PFSK-1 (cell line): ENCODE data around the gene FRMD4A.

Experiments
- FOXP2 ChIP-seq: optimal IDR thresholded peaks from 2 replicates; pipeline ENCODE3; 2011; ENCODE audit warnings: borderline replicate concordance, control low read depth, inconsistent platforms; ENCODE audit not compliant: insufficient read depth; ENCODE audit errors: extremely low read length, extremely low read depth
- POLR2AphosphoS5 ChIP-seq: IDR thresholded peaks from 2 replicates; pipeline ENCODE4 v1.6.1; 2012; ENCODE audit warnings: low read depth, mild to moderate bottlenecking, control low read depth, low read length, moderate library complexity
- SIN3A ChIP-seq: IDR thresholded peaks from 2 replicates; pipeline ENCODE4 v1.6.1; 2012; ENCODE audit warnings: mild to moderate bottlenecking, low read length, moderate library complexity, borderline replicate concordance; ENCODE audit not compliant: insufficient read depth
- TAF1 ChIP-seq: IDR thresholded peaks from 2 replicates; pipeline ENCODE4 v1.6.1; 2012; ENCODE audit warnings: low read length, control low read depth, borderline replicate concordance; ENCODE audit not compliant: insufficient read depth
- TF ChIP-seq, protein P1 (sequence below), 2 experiments: IDR thresholded peaks; 2 replicates each; pipeline versions ENCODE4 v1.6.1 to v1.8.0; 2011 to 2012; ENCODE audit warnings: low read depth in 2 of 2, low read length in 2 of 2, control low read depth in 1 of 2, inconsistent platforms in 1 of 2, mild to moderate bottlenecking in 1 of 2, moderate library complexity in 1 of 2; ENCODE audit not compliant: insufficient read depth in 1 of 2

FRMD4A gene

DNA sequence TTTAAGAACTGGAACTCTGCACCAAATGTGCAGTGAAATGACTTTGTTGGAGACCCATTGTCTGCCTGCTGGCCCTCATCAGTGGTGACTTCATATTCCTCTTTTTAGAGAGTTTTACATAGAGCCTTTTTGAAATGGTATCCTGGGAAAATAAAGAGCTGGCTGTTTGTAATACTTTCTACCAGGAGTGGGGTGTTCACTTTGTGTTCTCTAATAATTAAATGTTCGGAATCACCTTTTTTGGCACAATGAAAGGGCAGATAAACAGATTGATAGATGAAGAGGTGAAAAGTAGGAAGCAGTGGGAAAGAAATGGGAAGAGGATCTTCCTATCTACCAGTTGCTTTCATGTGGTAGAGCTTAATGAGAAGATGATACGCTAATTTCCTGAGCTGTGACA, 688.4 kb downstream of the FRMD4A start:
- TF ChIP-seq SIN3A (no peak), POLR2AphosphoS5 (no peak), TAF1 (no peak), FOXP2 (no peak)
- TF ChIP-seq, protein P1, sequence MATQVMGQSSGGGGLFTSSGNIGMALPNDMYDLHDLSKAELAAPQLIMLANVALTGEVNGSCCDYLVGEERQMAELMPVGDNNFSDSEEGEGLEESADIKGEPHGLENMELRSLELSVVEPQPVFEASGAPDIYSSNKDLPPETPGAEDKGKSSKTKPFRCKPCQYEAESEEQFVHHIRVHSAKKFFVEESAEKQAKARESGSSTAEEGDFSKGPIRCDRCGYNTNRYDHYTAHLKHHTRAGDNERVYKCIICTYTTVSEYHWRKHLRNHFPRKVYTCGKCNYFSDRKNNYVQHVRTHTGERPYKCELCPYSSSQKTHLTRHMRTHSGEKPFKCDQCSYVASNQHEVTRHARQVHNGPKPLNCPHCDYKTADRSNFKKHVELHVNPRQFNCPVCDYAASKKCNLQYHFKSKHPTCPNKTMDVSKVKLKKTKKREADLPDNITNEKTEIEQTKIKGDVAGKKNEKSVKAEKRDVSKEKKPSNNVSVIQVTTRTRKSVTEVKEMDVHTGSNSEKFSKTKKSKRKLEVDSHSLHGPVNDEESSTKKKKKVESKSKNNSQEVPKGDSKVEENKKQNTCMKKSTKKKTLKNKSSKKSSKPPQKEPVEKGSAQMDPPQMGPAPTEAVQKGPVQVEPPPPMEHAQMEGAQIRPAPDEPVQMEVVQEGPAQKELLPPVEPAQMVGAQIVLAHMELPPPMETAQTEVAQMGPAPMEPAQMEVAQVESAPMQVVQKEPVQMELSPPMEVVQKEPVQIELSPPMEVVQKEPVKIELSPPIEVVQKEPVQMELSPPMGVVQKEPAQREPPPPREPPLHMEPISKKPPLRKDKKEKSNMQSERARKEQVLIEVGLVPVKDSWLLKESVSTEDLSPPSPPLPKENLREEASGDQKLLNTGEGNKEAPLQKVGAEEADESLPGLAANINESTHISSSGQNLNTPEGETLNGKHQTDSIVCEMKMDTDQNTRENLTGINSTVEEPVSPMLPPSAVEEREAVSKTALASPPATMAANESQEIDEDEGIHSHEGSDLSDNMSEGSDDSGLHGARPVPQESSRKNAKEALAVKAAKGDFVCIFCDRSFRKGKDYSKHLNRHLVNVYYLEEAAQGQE (IDR thresholded peaks at IDR 0.05; ENCODE audit: insufficient read depth in 1 of 2, low read depth in 2 of 2, low read length in 2 of 2) = no peak

DNA sequence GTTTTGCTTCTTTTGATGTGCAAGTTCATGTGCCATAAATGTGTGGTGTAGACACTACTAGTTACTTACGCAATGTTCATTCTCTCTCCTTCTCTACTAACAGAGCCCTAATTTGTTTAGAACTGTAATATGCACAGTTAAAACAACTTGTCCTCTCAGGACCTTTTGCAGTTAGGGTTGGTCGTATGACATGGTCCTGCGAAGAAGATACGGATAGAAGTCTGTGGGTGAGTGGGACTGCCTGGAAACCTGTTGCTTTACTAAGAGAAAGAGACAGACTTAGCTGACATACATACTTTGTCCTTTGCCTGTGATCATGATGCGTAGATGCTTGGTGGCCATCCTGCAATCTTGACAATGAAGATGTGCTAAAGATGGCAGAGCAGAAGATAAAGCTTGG, 692.8 kb downstream of the FRMD4A start:
- TF ChIP-seq TAF1 = no peak

DNA sequence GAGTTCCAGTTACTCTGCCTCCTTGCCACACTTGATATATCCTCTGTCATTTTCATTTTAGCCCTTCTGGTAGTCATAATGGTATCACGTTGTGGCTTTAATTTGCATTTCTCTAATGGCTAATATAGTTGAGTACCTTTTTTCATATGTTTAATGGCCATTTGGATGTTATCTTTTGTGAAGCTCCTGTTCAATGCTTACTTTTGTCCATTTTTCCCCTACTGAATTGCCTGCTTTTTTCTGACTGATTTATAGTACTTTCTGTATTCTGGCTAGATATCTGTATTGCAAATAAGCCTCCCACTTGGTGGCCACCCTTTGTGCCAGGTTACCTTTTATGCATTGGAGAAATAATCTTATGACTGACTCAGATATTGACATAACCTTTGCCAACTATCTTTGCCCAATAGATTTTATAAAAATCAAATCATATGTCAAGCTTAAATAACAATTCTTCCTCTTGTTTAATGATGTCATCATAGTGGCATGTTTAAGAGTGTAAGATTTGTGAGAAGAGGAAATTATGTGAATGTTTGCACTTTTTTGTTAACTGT, 693.3 kb downstream of the FRMD4A start:
- TF ChIP-seq SIN3A (no peak), FOXP2 (no peak), TAF1 (no peak), POLR2AphosphoS5 (no peak)
- TF ChIP-seq, protein P1 (IDR thresholded peaks at IDR 0.05; ENCODE audit: insufficient read depth in 1 of 2, low read depth in 2 of 2, low read length in 2 of 2) = no peak

DNA sequence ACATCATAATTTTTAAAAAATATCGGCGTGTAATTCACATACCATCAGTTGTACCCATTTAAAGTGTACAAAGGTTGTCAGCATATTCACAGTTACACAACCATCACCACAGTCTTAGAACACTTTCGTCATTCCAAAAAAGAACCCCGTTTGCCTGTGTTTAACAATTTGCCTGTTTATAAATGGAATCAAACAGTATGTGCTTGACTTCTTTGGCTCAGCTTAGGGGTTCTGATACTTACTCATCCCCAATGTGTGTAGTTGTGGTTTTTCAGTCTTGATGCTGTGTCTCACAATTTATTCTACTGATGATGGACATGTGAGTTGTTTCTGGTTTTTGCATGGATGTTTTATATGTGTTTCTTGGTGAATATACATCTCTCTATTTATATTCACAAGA, 693.9 kb downstream of the FRMD4A start:
- TF ChIP-seq, protein P1 (IDR thresholded peaks at IDR 0.05; ENCODE audit: insufficient read depth in 1 of 2, low read depth in 2 of 2, low read length in 2 of 2) = no peak
- no peak for TF ChIP-seq POLR2AphosphoS5
- no peak for TF ChIP-seq TAF1
- no peak for TF ChIP-seq SIN3A
- no peak for TF ChIP-seq FOXP2

DNA sequence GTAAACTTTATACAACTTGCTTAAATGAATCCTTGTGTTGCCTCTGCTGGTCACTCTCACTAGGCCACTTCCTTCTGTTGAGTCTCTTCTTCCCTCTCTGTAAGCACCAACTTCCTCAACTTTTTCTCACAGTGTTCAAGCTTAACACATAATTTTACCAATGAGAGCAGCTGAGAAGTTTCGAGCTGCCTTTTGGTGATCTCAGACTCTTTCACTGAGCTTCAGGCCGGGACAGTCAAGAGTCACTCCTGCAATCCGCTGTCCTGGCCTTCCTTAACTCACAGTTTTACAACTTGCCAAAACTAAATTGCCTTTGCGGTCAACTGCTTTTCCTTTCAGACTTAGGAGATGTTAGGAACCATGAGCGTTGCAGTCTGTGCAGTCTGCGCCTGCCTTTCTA, 696.5 kb downstream of the FRMD4A start:
- TF ChIP-seq, protein P1 (IDR thresholded peaks at IDR 0.05; ENCODE audit: insufficient read depth in 1 of 2, low read depth in 2 of 2, low read length in 2 of 2) = no peak
- TF ChIP-seq TAF1 = no peak
- no peak for TF ChIP-seq SIN3A
- no peak for TF ChIP-seq FOXP2
- TF ChIP-seq POLR2AphosphoS5 = no peak
